ENCODE measurements around the gene SGCD.

The SGCD gene

GRCh38 chr5:156561651-156562050 is 234.7 kb downstream of the SGCD start:
- TF ChIP-seq ZNF8 (CRISPR knock-in tag; IDR thresholded peaks at IDR 0.05) (no peak), GLIS3 (CRISPR knock-in tag; IDR thresholded peaks at IDR 0.05) (no peak), ISL1 (CRISPR knock-in tag; IDR thresholded peaks at IDR 0.05) (no peak), CREB5 (CRISPR knock-in tag; IDR thresholded peaks at IDR 0.05; ENCODE audit: low read depth) (no peak), TSHZ2 (CRISPR knock-in tag; IDR thresholded peaks at IDR 0.05) (no peak), ZC3H10 (CRISPR knock-in tag; IDR thresholded peaks at IDR 0.05) (no peak), PATZ1 (CRISPR knock-in tag; IDR thresholded peaks at IDR 0.05; ENCODE audit: borderline replicate concordance) (no peak), CSDC2 (CRISPR knock-in tag; IDR thresholded peaks at IDR 0.05) (no peak), ZNF70 (CRISPR knock-in tag; IDR thresholded peaks at IDR 0.05) (no peak), ZFP30 (CRISPR knock-in tag; IDR thresholded peaks at IDR 0.05) (no peak), ZFP3 (CRISPR knock-in tag; IDR thresholded peaks at IDR 0.05) (no peak), CSRNP3 (CRISPR knock-in tag; IDR thresholded peaks at IDR 0.05) (no peak), OSR1 (CRISPR knock-in tag; IDR thresholded peaks at IDR 0.05) (no peak), ZNF565 (CRISPR knock-in tag; conservative IDR thresholded peaks at IDR 0.05; ENCODE audit: low read depth) (no peak), TCF4 (CRISPR knock-in tag; IDR thresholded peaks at IDR 0.05; ENCODE audit: borderline replicate concordance) (no peak), RARB (CRISPR knock-in tag; IDR thresholded peaks at IDR 0.05) (no peak), TOX (CRISPR knock-in tag; IDR thresholded peaks at IDR 0.05; ENCODE audit: borderline replicate concordance) (no peak), BACH2 (CRISPR knock-in tag; IDR thresholded peaks at IDR 0.05; ENCODE audit: borderline replicate concordance) (no peak)
- no peak for ATAC-seq

- no peak for ATAC-seq
- TF ChIP-seq PATZ1 (CRISPR knock-in tag; IDR thresholded peaks at IDR 0.05; ENCODE audit: borderline replicate concordance) (no peak), RARB (CRISPR knock-in tag; IDR thresholded peaks at IDR 0.05) (no peak), OSR1 (CRISPR knock-in tag; IDR thresholded peaks at IDR 0.05) (no peak), ZNF8 (CRISPR knock-in tag; IDR thresholded peaks at IDR 0.05) (no peak), ARNTL (CRISPR knock-in tag; IDR thresholded peaks at IDR 0.05; ENCODE audit: borderline replicate concordance, low read depth) (no peak), ZFP3 (CRISPR knock-in tag; IDR thresholded peaks at IDR 0.05) (no peak), CSRNP3 (CRISPR knock-in tag; IDR thresholded peaks at IDR 0.05) (no peak), PPARA (CRISPR knock-in tag; IDR thresholded peaks at IDR 0.05; ENCODE audit: borderline replicate concordance) (no peak), BACH2 (CRISPR knock-in tag; IDR thresholded peaks at IDR 0.05; ENCODE audit: borderline replicate concordance) (no peak), ESRRG (CRISPR knock-in tag; IDR thresholded peaks at IDR 0.05) (no peak), POU6F1 (CRISPR knock-in tag; IDR thresholded peaks at IDR 0.05; ENCODE audit: borderline replicate concordance, low read depth) (no peak), CREB5 (CRISPR knock-in tag; IDR thresholded peaks at IDR 0.05; ENCODE audit: low read depth) (no peak), ZFP30 (CRISPR knock-in tag; IDR thresholded peaks at IDR 0.05) (no peak)
Measured at GRCh38 chr5:156570615-156571014, 243.7 kb downstream of the SGCD start.
